Ramos (cell line): ENCODE data around the gene STOX1.
"Not testable (repeated sequence)": the region's sequence is repeated elsewhere in the genome, so short reads cannot be mapped to it uniquely, and the experiment has no call there.

Experiments
- in situ Hi-C: fragments of 300-500 bp; cut with MboI; formaldehyde crosslinking; loops from one replicate; pipeline ENCODE4 v1.14.3; 2022; ENCODE audit warnings: low sequenced_read_pairs; ENCODE audit not compliant: unreplicated experiment

STOX1 gene

GRCh38 chr10:68828083-68828601, 811 bp downstream of the STOX1 start:
- in situ Hi-C loops, result not testable (repeated sequence)

- in situ Hi-C loops, result no loop called here
Measured at GRCh38 chr10:68828833-68829232, 1.5 kb downstream of the STOX1 start.

- in situ Hi-C loops, result no loop called here
Measured at GRCh38 chr10:68829521-68829920, 2.2 kb downstream of the STOX1 start.

- in situ Hi-C loops, result no loop called here
Measured at GRCh38 chr10:68829952-68830351, 2.6 kb downstream of the STOX1 start.

GRCh38 chr10:68831961-68832455, 4.7 kb downstream of the STOX1 start:
- in situ Hi-C loops, result no loop called here

GRCh38 chr10:68832601-68833000, 5.3 kb downstream of the STOX1 start:
- in situ Hi-C loops, result no loop called here

- in situ Hi-C loops, result no loop called here
Measured at GRCh38 chr10:68837626-68838322, 10.4 kb downstream of the STOX1 start.

GRCh38 chr10:68840650-68841049, 13.3 kb downstream of the STOX1 start:
- in situ Hi-C loops, result not testable (repeated sequence)

- in situ Hi-C loops, result no loop called here
Measured at GRCh38 chr10:68848281-68848680, 20.9 kb downstream of the STOX1 start.

GRCh38 chr10:68848806-68849205, 21.5 kb downstream of the STOX1 start:
- in situ Hi-C loops, result no loop called here

- in situ Hi-C loops, result no loop called here
Measured at GRCh38 chr10:68856352-68856751, 29.0 kb downstream of the STOX1 start.

- in situ Hi-C loops, result no loop called here
Measured at GRCh38 chr10:68857005-68857404, 29.7 kb downstream of the STOX1 start.

GRCh38 chr10:68861253-68861652, 33.9 kb downstream of the STOX1 start:
- in situ Hi-C loops, result no loop called here

- in situ Hi-C loops, result no loop called here
Measured at GRCh38 chr10:68864611-68865010, 37.3 kb downstream of the STOX1 start.

- in situ Hi-C loops, result not testable (repeated sequence)
Measured at GRCh38 chr10:68868173-68868572, 40.8 kb downstream of the STOX1 start.

GRCh38 chr10:68869623-68870022, 42.3 kb downstream of the STOX1 start:
- in situ Hi-C loops, result no loop called here

- in situ Hi-C loops, result no loop called here
Measured at GRCh38 chr10:68870061-68870460, 42.7 kb downstream of the STOX1 start.

GRCh38 chr10:68870545-68871104, 43.3 kb downstream of the STOX1 start:
- in situ Hi-C loops, result no loop called here

GRCh38 chr10:68871105-68871711, 43.9 kb downstream of the STOX1 start:
- in situ Hi-C loops, result no loop called here

- in situ Hi-C loops, result no loop called here
Measured at GRCh38 chr10:68871731-68872342, 44.5 kb downstream of the STOX1 start.
